Ovary (tissue), 9 donors: ENCODE results near the gene MYBPC3. TPM values are rescaled to one million over a fixed set of nuclear protein-coding genes. Genes with fewer than 3 reads are reported as not detected.

Experiments
- DNase-seq, 5 donors: peaks; one replicate each; pipeline ENCODE4 v3.0.0-alpha.2; 2019 to 2020
- H3K27ac ChIP-seq, 2 donors: fragments of 200-600 bp; one replicate each; pipeline versions ENCODE4 v1.5.1 to v1.8.0; 2019 to 2022
- H3K27me3 ChIP-seq: fragments of 200-600 bp; one replicate; pipeline ENCODE4 v1.8.0; 2022
- H3K36me3 ChIP-seq: fragments of 200-600 bp; sonication (generic); one replicate; pipeline ENCODE4 v1.5.1; 2019
- H3K4me1 ChIP-seq: one replicate; pipeline ENCODE4 v1.8.1; 2013; ENCODE audit warnings: mild to moderate bottlenecking, moderate library complexity; ENCODE audit not compliant: insufficient read depth
- H3K4me3 ChIP-seq: fragments of 200-600 bp; sonication (generic); one replicate; pipeline ENCODE4 v1.5.1; 2017
- H3K9me3 ChIP-seq, 2 donors: fragments of 200-600 bp in 1 of 2; sonication (generic) in 1 of 2; one replicate each; pipeline versions ENCODE4 v1.5.1 to v1.8.1; 2013 to 2019; ENCODE audit warnings: mild to moderate bottlenecking in 1 of 2, moderate library complexity in 1 of 2
- EP300 ChIP-seq: sonication (generic); formaldehyde crosslinking; IDR thresholded peaks from one replicate; pipeline ENCODE4 v1.6.1; 2017; ENCODE audit warnings: antibody characterized with exemption
- POLR2A ChIP-seq: fragments of 450-650 bp; IDR thresholded peaks from one replicate; pipeline ENCODE4 v1.6.1; 2017; ENCODE audit warnings: antibody characterized with exemption, mild to moderate bottlenecking, moderate library complexity
- WGBS, 3 donors: extraction: QIAGEN DNeasy Blood & Tissue Kit in 1 of 3; methylation state at CpG; one replicate each; pipeline versions ENCODE4 v1.1.5 to v1.1.7; 2013 to 2017; 5-methylcytosine and 5-hydroxymethylcytosine counted together
- intact Hi-C, 4 donors: fragments of 100-400 bp; cut with DNase I; formaldehyde crosslinking; loops; one replicate each; pipeline versions ENCODE4 v1.11.0 to v1.15.1; 2022 to 2023
- polyA plus RNA-seq, 2 donors: library from polyadenylated mRNA; stranded (reverse); fragments of 200-250 nt in 1 of 2; fragments of 350-450 nt in 1 of 2; fragmentation: Illumina TruSeq in 1 of 2; extraction: RNeasy Lipid Tissue Mini Kit (QIAGEN cat#74804) in 1 of 2; gene quantifications; one replicate each; pipeline ENCODE4 v1.2.3, GENCODE V29; 2013 to 2014
- total RNA-seq, 7 donors: library from RNA; depleted of rRNA in 2 of 7; stranded (reverse); fragments of >200 nt in 2 of 7; fragmentation: NEBNext Ultra II Directional in 3 of 7; extraction: Animal tissue kit (Norgen Biotek cat#: 25700) in 3 of 7; gene quantifications; one replicate each; pipeline versions ENCODE4 v1.1.0 to v1.2.4, GENCODE V29; 2016 to 2023
- TF ChIP-seq, protein P1 (sequence below), 3 donors: fragments of 450-650 bp in 2 of 3; fragments of 200-600 bp in 1 of 3; IDR thresholded peaks; one replicate each; pipeline versions ENCODE4 v1.5.1 to v1.8.0; 2016 to 2022; ENCODE audit warnings: antibody characterized with exemption in 3 of 3, mild to moderate bottlenecking in 1 of 3
- donor health status: DM: no; HTN: no; CAD: no; lungs with moderate emphysema.
- donor health status: DM: no; HTN: no; CAD: no.
- donor health status: Bipolar disorder and iron deficiency.
- donor health status: DM: yes; HTN: yes; CAD: no.
- donor health status: DM: no; HTN: no; CAD: no.
- donor health status: DM: yes; HTN: yes; CAD: no.

Gene MYBPC3
- total and polyA plus RNA-seq, 9 donors, result 0.05 to 0.40 (median 0.22) TPM; not detected in 4

DNA sequence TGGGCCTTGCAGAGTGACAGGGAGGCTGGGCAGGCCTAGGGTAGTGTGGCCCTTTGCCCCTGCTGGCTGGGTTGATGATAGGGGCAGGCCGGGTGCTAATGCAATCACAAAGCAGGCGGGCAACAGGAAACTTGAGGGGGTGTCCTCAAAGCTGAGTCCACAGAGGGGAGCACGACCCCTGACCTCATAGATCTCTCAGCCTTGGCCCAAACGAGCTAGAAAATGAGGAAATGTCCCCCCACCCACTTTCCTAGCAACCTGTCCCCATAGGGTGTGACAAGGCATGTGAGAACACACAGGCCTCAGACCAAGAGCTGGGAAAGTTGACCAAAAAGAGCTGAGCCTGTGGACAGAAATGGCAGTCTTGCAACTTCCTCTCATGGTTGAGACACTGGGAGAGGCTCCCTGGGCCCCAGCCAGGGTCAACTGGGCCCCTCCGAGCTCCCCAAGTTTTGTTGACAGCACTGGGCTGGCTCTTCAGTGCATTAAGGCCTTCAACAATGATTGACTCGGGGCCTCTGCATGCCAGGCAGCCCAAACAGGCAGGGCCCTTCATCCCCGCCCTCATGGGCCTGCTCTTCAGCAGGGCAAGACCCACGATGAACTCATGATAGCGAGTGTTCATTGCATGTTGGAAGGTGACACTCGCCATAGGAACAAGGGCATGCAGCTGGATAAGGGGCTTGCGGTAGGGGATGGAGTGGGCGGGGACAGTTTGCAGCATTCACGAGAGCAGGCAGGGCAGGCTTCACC lies 35.6 kb upstream of the MYBPC3 start:
- WGBS, 3 donors, result 80 to 86% (median 83%) methylated on average over 13 of the region's 13 CpGs
- TF ChIP-seq, protein P1, sequence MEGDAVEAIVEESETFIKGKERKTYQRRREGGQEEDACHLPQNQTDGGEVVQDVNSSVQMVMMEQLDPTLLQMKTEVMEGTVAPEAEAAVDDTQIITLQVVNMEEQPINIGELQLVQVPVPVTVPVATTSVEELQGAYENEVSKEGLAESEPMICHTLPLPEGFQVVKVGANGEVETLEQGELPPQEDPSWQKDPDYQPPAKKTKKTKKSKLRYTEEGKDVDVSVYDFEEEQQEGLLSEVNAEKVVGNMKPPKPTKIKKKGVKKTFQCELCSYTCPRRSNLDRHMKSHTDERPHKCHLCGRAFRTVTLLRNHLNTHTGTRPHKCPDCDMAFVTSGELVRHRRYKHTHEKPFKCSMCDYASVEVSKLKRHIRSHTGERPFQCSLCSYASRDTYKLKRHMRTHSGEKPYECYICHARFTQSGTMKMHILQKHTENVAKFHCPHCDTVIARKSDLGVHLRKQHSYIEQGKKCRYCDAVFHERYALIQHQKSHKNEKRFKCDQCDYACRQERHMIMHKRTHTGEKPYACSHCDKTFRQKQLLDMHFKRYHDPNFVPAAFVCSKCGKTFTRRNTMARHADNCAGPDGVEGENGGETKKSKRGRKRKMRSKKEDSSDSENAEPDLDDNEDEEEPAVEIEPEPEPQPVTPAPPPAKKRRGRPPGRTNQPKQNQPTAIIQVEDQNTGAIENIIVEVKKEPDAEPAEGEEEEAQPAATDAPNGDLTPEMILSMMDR (IDR thresholded peaks at IDR 0.05), result no peak
- TF ChIP-seq EP300 (no peak), POLR2A (no peak)
- no peaks in the 10 kb centered on the region for H3K4me1 ChIP-seq
- H3K36me3 ChIP-seq, result no peaks in the 10 kb centered on the region
- H3K4me3 ChIP-seq, result no peak overlapping the region
- H3K27ac ChIP-seq, result no peak overlapping the region
- no peaks in the 10 kb centered on the region for H3K27me3 ChIP-seq
- intact Hi-C loops, result no loop called here
- DNase-seq, result peak in 1 of 5 donors; percentile 29
- H3K9me3 ChIP-seq, result no peaks in the 10 kb centered on the region

DNA sequence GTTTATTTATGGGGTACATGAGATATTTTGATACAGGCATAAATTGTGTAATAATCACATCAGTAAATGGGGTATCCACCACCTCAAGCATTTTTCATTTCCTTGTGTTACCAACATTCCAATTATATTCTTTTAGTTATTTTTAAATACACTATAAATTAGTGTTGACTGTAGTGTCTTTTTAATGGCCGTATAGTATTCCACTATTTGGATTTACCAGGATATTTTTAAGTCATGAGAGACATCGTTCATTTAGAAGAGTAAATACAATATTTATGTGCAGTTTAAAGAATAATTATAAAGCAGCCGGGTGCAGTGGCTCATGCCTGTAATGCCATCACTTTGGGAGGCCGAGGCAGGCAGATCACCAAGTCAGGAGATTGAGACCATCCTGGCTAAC lies 32.0 kb upstream of the MYBPC3 start:
- no peaks in the 10 kb centered on the region for H3K9me3 ChIP-seq
- no peaks in the 10 kb centered on the region for H3K27me3 ChIP-seq
- intact Hi-C loops, result no loop called here
- H3K27ac ChIP-seq, result no peak overlapping the region
- TF ChIP-seq, protein P1 (IDR thresholded peaks at IDR 0.05), result no peak
- TF ChIP-seq POLR2A (no peak), EP300 (no peak)
- H3K4me3 ChIP-seq, result no peak overlapping the region
- no peak for DNase-seq
- no peaks in the 10 kb centered on the region for H3K36me3 ChIP-seq
- no peaks in the 10 kb centered on the region for H3K4me1 ChIP-seq
- WGBS, 3 donors, result 93 to 95% (median 94%) methylated on average over 4 of the region's 4 CpGs

DNA sequence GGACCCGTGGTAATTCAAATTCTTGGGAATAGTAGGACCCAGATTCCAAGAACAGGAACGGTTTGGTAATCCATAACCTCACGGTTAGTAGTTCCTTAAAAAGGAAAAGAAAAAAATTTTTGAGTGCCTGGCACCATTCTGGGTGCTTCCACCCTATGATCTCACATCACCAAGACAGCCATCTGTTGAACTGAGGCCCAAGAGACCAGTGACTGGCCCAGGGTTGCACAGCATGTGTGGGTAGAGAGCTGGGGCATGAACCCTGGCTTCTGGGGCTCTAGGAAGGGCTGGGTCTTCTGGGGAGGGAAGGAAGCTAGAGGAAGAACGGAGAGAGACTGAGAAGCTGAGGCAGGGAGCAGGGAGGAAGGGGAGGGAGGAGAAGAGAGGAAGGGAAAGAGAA lies 30.6 kb upstream of the MYBPC3 start:
- DNase-seq, result no peak
- H3K27me3 ChIP-seq, result no peaks in the 10 kb centered on the region
- H3K4me1 ChIP-seq, result no peaks in the 10 kb centered on the region
- H3K4me3 ChIP-seq, result no peak overlapping the region
- no peaks in the 10 kb centered on the region for H3K9me3 ChIP-seq
- 61 to 73% (median 70%) methylated on average over 4 of the region's 4 CpGs for WGBS, 3 donors
- intact Hi-C loops, result no loop called here
- TF ChIP-seq POLR2A (no peak), EP300 (no peak)
- TF ChIP-seq, protein P1 (IDR thresholded peaks at IDR 0.05), result no peak
- H3K36me3 ChIP-seq, result no peaks in the 10 kb centered on the region
- H3K27ac ChIP-seq, result no peak overlapping the region

DNA sequence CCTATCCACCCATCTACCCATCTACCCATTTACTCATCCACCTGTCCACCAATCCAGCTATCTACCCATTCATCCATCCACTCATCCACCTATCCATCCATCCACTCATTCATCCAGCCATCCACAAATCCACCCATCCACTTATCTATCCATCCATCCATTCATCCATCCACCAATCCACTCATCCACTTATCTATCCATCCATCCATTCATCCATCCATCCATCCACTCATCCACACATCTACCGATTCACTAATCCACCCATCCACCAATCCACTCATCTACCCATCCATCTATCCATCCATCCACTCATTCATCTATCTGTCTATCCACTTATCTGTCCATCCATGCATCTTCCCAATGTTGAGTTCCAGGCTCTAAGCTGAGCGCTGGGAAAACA lies 27.6 kb upstream of the MYBPC3 start:
- intact Hi-C loops, result no loop called here
- no peak for DNase-seq
- no peak overlapping the region for H3K4me3 ChIP-seq
- H3K27me3 ChIP-seq, result no peaks in the 10 kb centered on the region
- 93 to 99% (median 97%) methylated on average over 2 of the region's 2 CpGs for WGBS, 3 donors
- TF ChIP-seq, protein P1 (IDR thresholded peaks at IDR 0.05), result no peak
- TF ChIP-seq EP300 (no peak), POLR2A (no peak)
- H3K27ac ChIP-seq, result no peak overlapping the region
- H3K9me3 ChIP-seq, result no peaks in the 10 kb centered on the region
- no peaks in the 10 kb centered on the region for H3K36me3 ChIP-seq
- H3K4me1 ChIP-seq, result no peaks in the 10 kb centered on the region
